Small intestine (tissue), 16 donors: ENCODE data around the gene GSTM1. TPM values are rescaled to one million over a fixed set of nuclear protein-coding genes. Genes with fewer than 3 reads are reported as not detected.

ENCODE experiments used
- DNase-seq, 2 donors: peaks; one replicate each; pipeline versions ENCODE4 v3.0.0 to v3.0.0-alpha.2; 2013
- FAIRE-seq: peaks from 2 replicates; lab custom pipeline; 2012; peaks lifted over from hg19 to GRCh38; lab: Jason Lieb, UNC
- H3K27ac ChIP-seq, 3 donors: one replicate each; pipeline ENCODE4 v1.5.1; 2013; ENCODE audit warnings: low read length in 2 of 3, mild to moderate bottlenecking in 2 of 3, control low read depth in 1 of 3, inconsistent platforms in 1 of 3, low read depth in 1 of 3, moderate library complexity in 1 of 3
- H3K27me3 ChIP-seq, 3 donors: one replicate each; pipeline ENCODE4 v1.6.1; 2013; ENCODE audit warnings: low read length in 3 of 3, inconsistent platforms in 1 of 3; ENCODE audit not compliant: control insufficient read depth in 3 of 3, insufficient read depth in 3 of 3
- H3K36me3 ChIP-seq, 3 donors: one replicate each; pipeline ENCODE4 v1.6.1; 2013; ENCODE audit warnings: low read length in 3 of 3, inconsistent platforms in 1 of 3, low read depth in 1 of 3, mild to moderate bottlenecking in 1 of 3, moderate library complexity in 1 of 3; ENCODE audit not compliant: control insufficient read depth in 3 of 3, insufficient read depth in 2 of 3
- H3K4me1 ChIP-seq, 3 donors: one replicate each; pipeline ENCODE4 v1.6.1; 2013; ENCODE audit warnings: low read length in 2 of 3, inconsistent platforms in 1 of 3, low read depth in 1 of 3, mild to moderate bottlenecking in 1 of 3, moderate library complexity in 1 of 3; ENCODE audit not compliant: control insufficient read depth in 3 of 3, insufficient read depth in 2 of 3
- H3K4me3 ChIP-seq, 3 donors: one replicate each; pipeline ENCODE4 v1.5.1; 2013; ENCODE audit warnings: low read length in 3 of 3, control low read depth in 1 of 3, inconsistent platforms in 1 of 3, low read depth in 1 of 3, mild to moderate bottlenecking in 1 of 3, moderate library complexity in 1 of 3
- H3K9me3 ChIP-seq, 2 donors: one replicate each; pipeline ENCODE4 v1.6.1; 2013; ENCODE audit warnings: low read depth in 1 of 2, low read length in 1 of 2; ENCODE audit not compliant: control insufficient read depth in 2 of 2, insufficient read depth in 1 of 2
- WGBS, 3 donors: extraction: QIAGEN DNeasy Blood & Tissue Kit; methylation state at CpG; one replicate each; pipeline ENCODE4 v1.1.7; 2013; 5-methylcytosine and 5-hydroxymethylcytosine counted together
- long read RNA-seq, 10 donors: transcript quantifications; one replicate each; lab custom pipeline, GENCODE V29; 2026
- polyA plus RNA-seq, 4 donors: library from polyadenylated mRNA; stranded (reverse) in 3 of 4; unstranded in 1 of 4; fragments of 200-250 nt in 3 of 4; fragments of 120-200 nt in 1 of 4; gene quantifications; one replicate each; pipeline versions ENCODE4 v1.2.1 to v1.2.3, GENCODE V29; 2013
- donor health status: healthy with polysubstance abuse.
- donor health status: control.
- donor health status: control.
- donor health status: Bipolar disorder and iron deficiency.
- donor health status: healthy.

GSTM1 gene
- polyA plus RNA-seq = 100 to 1,000 TPM in 2 of 4 donors, 1 to 10 TPM in 1, under 1 TPM in 1; 0.97 to 175 (median 51.6) TPM
- long read RNA-seq, donor 1 = 0 reads
- long read RNA-seq, donor 2 = 0 reads
- long read RNA-seq, donor 3, transcript GSTM1-201 (8 exons, 1,161 nt) = major isoform, 9 of 124 reads
- long read RNA-seq, donor 3, partial matches to known transcripts = 106 of 124 reads
- long read RNA-seq, donor 3, other reads (novel, unspliced or antisense) = 6 of 124 reads
- long read RNA-seq, donor 4 = 0 reads
- long read RNA-seq, donor 5, partial matches to known transcripts = 0 of 4 reads
- long read RNA-seq, donor 5, other reads (novel, unspliced or antisense) = 0 of 4 reads
- long read RNA-seq, donor 6 = 0 reads
- long read RNA-seq, donor 7 = 0 reads
- long read RNA-seq, donor 8 = 0 reads
- long read RNA-seq, donor 9 = 0 reads
- long read RNA-seq, donor 10 = 0 reads

DNA sequence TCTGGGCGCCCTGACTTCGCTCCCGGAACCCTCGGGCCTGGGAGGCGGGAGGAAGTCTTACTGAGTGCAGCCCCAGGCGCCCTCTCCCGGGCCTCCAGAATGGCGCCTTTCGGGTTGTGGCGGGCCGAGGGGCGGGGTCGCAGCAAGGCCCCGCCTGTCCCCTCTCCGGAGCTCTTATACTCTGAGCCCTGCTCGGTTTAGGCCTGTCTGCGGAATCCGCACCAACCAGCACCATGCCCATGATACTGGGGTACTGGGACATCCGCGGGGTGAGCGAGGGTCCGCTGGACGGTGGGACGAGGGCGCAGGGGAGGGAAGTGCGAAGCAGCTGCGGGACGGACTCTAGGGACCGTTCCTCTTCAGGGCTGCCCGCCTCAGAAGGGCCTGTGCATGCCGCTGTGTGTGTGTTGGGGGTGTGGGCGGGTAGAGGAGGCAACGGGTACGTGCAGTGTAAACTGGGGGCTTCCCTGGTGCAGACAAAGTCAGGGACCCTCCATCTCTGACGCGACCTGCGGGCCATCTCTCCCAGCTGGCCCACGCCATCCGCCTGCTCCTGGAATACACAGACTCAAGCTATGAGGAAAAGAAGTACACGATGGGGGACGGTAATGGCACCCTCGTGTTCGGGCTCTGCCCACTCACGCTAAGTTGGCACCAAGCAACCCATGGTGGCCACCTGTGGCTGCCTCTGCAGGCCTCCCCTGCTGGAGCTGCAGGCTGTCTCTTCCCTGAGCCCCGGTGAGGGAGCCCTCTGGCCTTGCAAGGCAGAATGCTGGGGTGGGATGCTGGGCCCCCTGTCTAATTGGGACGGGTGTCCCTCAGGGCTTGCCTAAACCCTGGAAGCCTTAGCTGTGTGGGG, at the start of gene GSTM1:
TSS of gene GSTM1 (plus strand) at position 177 of the 859 bp plus-strand sequence. CDS start at position 234, 57 bp downstream.
- Histone ChIP-seq H3K9me3 (no peaks in the 10 kb centered on the region), H3K27ac (peak within 1 kb of the TSS in 1 of 3 donors; percentile 60), H3K27me3 (no peaks in the 10 kb centered on the region), H3K4me3 (peak within 1 kb of the TSS in 1 of 3 donors; percentile 64), H3K4me1 (no peaks in the 10 kb centered on the region), H3K36me3 (no peaks in the 10 kb centered on the region)
- 0 to 1% methylated on average over 13 of the region's 46 CpGs; no CpG with 5 or more reads in 1 of the 3 donors for WGBS, 3 donors
- FAIRE-seq (no peak), DNase-seq (peak in 1 of 2 donors; percentile 86)

DNA sequence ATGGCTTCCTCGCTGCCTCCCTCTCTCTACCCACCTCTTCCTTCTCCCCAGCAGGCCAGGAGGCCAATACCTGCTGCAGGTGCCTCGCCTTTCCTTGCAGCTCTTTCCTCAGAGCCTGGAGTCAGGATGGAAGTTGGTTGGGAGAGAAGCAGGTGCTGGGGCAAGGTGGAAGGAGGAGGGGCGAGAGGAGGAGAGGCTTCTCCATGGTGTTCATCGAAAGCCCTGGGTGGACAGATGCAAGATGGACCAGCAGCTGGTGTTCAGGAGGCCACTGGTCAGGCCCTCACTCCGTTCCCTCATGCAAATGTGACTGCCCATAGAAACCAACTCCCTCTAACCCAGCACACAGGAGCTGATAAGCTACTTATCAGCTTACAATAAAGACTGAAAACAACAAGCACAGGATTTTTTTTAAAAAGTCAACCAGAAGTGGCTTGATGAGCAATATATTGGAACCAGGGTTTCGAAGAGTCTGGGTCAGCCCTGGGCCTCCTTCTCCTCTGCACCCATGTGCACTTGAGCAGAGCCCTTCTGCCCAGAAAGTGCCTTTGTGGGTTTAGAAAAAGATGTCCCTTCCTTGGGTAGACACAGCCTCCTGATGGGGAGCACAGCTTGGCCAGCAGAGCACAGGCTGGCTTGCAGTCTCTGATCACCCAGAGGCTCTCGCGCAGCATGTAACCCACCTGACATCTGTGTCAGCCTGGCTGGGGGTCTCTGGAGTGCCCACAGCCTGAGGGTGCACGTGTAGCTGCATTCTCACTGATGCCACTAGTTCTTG, 48.4 kb upstream of the GSTM1 start:
- Histone ChIP-seq H3K36me3 (no peaks in the 10 kb centered on the region), H3K27ac (no peak overlapping the region), H3K4me1 (peaks cover 5 to 29% (median 5%) of the 10 kb centered on the region in 3 donors), H3K27me3 (no peaks in the 10 kb centered on the region), H3K9me3 (no peaks in the 10 kb centered on the region), H3K4me3 (no peak overlapping the region)
- no peak for FAIRE-seq
- 43 to 64% (median 46%) methylated on average over 9 of the region's 9 CpGs for WGBS, 3 donors
- no peak for DNase-seq

- no peak overlapping the region for H3K4me3 ChIP-seq
- no peak for FAIRE-seq
- H3K27ac ChIP-seq = no peak overlapping the region
- 32 to 54% (median 46%) methylated on average over 6 of the region's 6 CpGs for WGBS, 3 donors
- H3K27me3 ChIP-seq = no peaks in the 10 kb centered on the region
- H3K9me3 ChIP-seq = no peaks in the 10 kb centered on the region
- H3K36me3 ChIP-seq = no peaks in the 10 kb centered on the region
- H3K4me1 ChIP-seq = peaks cover 5 to 29% (median 5%) of the 10 kb centered on the region in 3 donors
- DNase-seq = no peak
These were observed 47.8 kb upstream of the GSTM1 start for GRCh38 chr1:109639841-109640184.

DNA sequence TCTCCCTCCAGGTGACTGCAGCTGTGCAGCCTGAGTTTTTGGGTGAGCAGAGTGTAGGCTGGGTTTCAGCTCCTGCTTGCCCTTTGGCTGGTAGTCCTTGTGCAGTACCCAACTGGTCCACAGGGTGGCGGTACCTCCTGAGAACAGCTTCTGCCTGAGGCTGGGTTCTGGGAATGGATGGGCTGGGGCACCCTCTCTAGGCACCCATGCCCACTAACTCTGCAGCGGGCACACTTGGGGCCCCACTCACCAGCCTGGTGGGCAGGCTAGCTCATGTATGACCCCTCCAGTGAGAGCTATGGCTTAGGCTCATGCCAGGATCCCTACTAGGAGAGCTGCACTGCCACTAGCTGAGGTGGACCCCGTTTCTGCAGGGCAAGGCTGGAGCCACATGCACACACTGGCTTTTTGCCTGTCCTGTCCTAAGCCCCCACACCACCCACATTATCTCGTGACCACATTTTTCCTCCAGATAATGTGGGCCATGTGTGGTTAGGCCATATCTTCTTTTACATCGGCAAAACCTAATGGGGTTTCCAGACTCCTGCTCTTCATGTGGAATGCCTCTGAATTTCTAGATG, 47.2 kb upstream of the GSTM1 start:
- H3K4me3 ChIP-seq = no peak overlapping the region
- no peaks in the 10 kb centered on the region for H3K36me3 ChIP-seq
- H3K27me3 ChIP-seq = no peaks in the 10 kb centered on the region
- H3K27ac ChIP-seq = no peak overlapping the region
- peaks cover 5 to 29% (median 5%) of the 10 kb centered on the region in 3 donors for H3K4me1 ChIP-seq
- H3K9me3 ChIP-seq = no peaks in the 10 kb centered on the region
- 44 to 48% (median 45%) methylated on average over 5 of the region's 5 CpGs for WGBS, 3 donors
- FAIRE-seq (no peak), DNase-seq (peak; percentile 81)

DNA sequence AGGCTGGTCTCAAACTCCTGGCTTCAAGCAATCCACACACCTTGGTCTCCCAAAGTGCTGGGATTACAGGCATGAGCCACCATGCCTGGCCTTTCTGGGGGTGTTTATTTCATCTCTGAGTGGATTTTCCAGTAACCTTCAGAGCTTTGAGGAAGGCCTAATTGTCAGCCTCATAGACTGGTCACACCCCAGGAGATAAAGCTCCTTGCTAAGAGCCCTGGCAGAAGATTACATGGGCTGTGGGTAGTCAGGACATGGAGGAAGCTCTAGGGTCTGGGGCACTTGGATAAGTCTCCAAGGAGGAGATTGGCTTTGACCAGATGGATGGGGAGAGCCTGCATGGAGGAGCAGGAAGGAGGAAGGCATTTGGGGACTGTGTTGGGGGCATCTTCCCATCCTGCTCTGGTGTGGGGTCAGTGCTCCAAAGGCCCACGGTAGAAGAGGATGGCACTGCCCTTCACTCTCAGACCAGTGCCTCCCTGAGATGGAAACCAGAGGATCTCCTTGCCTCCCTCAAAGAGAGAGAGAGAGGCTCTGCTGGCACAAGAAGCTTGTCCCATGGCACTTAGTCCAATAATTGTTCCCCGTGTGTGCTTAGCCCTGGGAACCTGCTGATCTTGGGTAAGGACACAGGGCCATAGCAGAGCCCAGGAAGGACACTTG, 46.4 kb upstream of the GSTM1 start:
- no peak overlapping the region for H3K4me3 ChIP-seq
- no peak for FAIRE-seq
- peaks cover under 1 to 24% (median 3%) of the 10 kb centered on the region in 3 donors for H3K4me1 ChIP-seq
- no peaks in the 10 kb centered on the region for H3K36me3 ChIP-seq
- H3K27me3 ChIP-seq = no peaks in the 10 kb centered on the region
- no peaks in the 10 kb centered on the region for H3K9me3 ChIP-seq
- 76 to 89% (median 82%) methylated on average over 2 of the region's 2 CpGs for WGBS, 3 donors
- no peak for DNase-seq
- no peak overlapping the region for H3K27ac ChIP-seq

GRCh38 chr1:109641861-109642260, 45.8 kb upstream of the GSTM1 start:
- H3K4me1 ChIP-seq = peaks cover 0 to 20% (median 0%) of the 10 kb centered on the region in 3 donors
- no peak overlapping the region for H3K4me3 ChIP-seq
- H3K9me3 ChIP-seq = no peaks in the 10 kb centered on the region
- DNase-seq (no peak), FAIRE-seq (no peak)
- no peaks in the 10 kb centered on the region for H3K27me3 ChIP-seq
- H3K27ac ChIP-seq = no peak overlapping the region
- H3K36me3 ChIP-seq = no peaks in the 10 kb centered on the region
- 83 to 85% (median 84%) methylated on average over 2 of the region's 2 CpGs for WGBS, 3 donors

DNA sequence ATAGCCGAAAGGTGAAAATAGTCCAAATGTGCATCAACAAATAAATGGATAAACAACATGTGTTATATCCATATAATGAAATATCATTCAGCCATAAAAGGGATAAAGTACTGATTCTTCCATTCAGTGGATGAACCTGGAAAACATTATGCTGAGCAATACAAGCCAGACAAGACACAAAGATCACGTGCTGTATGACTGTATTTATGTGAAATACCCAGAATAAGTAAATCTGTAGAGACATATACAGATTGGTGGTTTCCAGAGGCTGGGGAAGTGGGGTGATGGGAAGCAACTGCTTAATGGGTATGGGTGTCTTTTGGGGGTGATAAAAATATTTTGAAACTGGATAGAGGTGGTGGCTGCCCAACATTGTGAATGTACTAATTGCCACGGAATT, 45.0 kb upstream of the GSTM1 start:
- Histone ChIP-seq H3K4me3 (no peak overlapping the region), H3K36me3 (no peaks in the 10 kb centered on the region), H3K9me3 (no peaks in the 10 kb centered on the region), H3K27me3 (no peaks in the 10 kb centered on the region), H3K27ac (no peak overlapping the region), H3K4me1 (peaks cover 0 to 20% (median 0%) of the 10 kb centered on the region in 3 donors)
- DNase-seq (no peak), FAIRE-seq (no peak)
- 74% methylated on average over 3 of the region's 3 CpGs for WGBS, 3 donors
